Activated naive CD4-positive, alpha-beta T cell treated with anti-CD3 and anti-CD28 coated beads, Interleukin-2, amount 50 U/mL, for 16 hours (primary cell): Measurements from ENCODE around the gene ANKEF1.
"Not testable (repeated sequence)": the region's sequence is repeated elsewhere in the genome, so short reads cannot be mapped to it uniquely, and the experiment has no call there.

Source experiments
- DNase-seq: peaks from one replicate; pipeline ENCODE4 v3.0.0-alpha.2; 2020

The ANKEF1 gene

DNA sequence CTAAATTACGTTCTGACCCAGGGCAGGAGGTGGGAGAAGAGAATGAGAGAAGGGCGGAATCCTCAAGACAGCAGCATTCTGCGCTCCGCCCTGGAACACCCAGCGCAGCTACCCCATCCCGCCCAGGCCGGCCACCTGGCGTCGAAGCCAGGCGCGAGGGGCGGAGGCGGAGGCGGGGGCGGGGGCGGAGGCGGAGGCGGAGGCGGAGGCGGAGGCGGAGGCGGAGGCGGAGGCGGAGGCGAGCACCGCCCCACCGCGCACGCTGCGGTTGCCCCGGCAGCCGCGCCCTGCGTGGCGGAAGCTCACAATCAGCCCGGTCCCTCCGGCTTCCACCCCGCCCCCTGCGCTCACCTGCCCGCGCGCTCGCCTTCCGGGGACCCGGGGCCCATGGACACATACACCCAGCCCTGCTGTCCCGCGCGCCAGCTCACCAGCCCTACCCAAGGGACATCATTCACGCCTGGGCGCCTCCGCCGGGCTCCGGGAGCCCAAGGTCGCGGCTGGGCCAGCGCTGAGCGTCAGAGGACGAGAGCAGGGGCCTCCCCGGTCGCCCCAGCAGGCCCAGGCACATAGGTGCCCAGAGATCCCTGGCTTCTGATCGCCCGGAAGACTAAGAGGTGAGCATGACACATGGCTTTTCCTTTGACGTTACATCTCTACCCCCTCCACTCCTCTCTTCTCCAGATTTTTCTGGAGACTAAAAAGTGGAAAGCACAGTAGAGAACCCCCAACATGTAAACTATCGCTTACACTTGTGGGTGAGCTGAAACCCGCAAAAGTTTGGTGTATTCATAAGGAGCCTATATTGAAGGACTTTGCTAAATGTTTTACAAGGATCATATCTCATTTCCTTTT lies at the start of gene ANKEF1:
Gene ANKEF1 (plus strand): TSS at position 271 of the 855 bp plus-strand sequence. CDS start 3,315 bp downstream, outside the sequence.
- peak; percentile 50 for DNase-seq

DNA sequence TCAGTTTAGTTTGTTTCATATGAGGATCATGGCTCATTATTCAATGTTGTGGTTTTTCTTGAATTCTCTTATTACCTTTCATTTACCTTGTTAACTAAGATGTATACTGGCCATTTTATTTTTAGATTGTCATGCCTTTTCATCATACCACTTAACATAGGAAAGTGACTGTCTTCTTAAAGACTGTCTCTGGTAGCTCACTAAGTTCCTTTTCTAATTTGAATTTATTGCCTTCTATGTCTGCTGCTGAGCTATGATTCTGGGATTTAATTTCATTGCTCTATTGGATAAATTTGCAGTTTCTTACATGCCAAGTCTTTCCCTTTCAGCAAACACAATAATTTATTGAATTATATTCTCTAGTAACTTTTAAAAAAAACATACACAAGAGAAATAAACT lies 49.5 kb upstream of the ANKEF1 start:
- DNase-seq: no peak

DNA sequence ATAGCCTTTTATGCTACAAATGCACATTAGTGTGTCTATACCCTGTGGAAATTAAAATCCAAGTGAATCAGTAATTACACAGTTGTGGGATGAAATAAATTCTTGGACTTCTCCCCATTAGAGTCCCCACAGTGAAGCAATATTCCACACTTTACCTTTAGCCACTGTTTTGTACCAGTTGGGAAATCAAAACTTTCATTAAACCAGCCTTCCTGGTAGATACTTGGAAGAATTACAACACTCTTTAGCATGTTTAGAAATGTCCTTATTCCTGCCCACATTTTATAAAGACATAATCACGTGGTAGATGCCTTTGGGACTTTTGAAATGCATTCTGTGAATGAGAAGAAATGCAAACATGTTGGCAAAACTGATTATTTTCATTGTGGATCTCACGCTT lies 49.0 kb upstream of the ANKEF1 start:
- no peak for DNase-seq

DNA sequence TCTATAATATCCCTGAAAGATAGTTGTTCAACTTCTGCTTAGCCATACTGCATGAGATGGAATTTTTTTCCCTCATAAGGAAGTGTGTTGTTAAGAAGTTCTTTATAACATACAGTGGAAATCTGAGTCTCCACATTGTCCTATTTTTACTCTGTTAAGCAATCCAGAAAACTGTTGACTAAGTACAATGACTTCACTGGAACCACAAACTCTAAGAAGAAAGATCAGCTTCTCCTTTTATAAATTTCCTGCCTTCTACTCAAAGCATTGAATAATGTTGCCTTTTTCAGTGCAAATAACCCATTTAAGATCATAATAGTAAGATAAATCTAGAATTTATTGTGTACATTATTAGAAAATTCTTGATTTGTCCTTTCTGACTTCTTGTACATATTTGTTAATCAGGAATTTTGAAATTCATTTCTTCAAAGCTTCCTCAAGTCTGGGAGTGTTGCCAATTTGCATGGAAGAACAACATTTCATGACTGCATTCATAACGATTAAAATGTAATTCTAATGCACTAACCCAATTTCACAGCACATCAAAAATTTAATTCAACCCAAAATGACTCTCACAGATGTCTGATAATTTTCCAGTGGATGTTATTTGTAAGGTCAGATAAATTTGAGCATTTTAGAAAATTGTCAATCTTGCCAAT lies 45.6 kb upstream of the ANKEF1 start:
- DNase-seq: no peak

DNA sequence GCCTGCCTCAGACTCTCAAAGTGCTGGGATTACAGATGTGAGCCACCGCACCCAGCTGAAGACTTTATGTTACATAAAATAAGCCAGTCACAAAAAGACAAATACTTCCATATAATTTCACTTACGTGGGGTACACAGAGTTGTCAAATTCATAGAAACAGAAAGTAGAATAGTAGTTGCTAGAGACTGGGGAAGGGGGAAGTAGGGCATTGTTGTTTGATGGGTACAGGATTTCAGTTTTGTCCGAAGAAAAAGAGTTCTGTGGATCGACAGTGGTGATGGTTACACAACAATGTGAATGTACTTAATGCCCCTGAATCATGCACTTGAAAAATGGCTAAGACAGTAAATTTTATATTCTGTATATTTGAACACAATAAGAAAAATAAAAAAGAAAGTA lies 41.6 kb upstream of the ANKEF1 start:
- no peak for DNase-seq

DNA sequence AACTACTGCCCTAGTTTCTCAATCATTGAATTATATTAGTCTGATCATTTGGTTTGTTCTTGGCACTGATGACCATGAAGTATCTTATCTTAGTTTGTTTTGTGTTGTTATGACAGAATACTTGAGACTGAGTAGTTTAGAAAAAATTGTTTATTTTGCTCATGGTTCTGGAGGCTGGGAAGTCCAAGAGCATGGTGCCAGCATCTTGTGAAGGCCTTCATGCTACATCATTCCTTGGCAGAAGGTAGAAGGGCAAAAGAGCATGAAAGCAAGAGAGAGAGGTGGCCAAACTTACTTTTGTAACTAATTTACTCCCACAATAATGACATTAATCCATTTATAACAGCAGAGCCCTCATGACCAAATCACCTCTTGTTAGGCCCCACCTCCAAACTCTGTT lies 40.1 kb upstream of the ANKEF1 start:
- no peak for DNase-seq

DNA sequence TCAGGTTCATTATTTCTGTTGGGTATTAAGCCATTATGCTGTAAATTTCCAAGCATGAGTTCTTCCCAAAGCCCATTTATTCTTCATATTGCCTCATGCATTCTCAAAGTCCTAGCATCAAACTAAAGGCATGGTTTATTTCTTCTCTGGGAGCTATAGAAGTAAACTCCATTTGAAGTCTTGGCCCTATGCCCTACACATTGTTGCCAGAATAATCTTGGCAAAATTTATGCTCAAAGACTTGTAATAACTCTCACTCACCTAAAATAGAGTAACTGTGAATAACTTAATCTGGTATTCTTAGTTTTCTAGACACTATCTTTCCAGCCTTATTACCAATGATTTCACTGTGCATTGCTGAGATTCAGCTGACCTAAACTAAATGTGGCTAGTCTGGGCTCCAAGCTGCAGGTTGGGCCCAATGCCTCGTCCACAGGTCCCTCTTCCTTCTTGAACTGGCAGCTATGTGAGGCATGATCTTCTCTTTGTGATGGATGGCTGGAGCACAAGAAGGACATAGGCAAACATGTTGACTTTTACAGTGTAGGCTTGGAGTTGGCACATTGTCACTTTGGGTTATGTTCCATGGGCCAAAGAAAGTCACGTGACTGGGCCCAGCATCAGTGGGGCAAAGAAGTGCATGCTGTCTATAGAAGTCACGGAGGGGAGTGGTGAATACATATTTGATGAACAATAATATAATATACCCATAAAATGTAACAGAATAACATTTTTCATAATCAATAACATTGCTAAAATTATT lies 39.1 kb upstream of the ANKEF1 start:
- no peak for DNase-seq

DNA sequence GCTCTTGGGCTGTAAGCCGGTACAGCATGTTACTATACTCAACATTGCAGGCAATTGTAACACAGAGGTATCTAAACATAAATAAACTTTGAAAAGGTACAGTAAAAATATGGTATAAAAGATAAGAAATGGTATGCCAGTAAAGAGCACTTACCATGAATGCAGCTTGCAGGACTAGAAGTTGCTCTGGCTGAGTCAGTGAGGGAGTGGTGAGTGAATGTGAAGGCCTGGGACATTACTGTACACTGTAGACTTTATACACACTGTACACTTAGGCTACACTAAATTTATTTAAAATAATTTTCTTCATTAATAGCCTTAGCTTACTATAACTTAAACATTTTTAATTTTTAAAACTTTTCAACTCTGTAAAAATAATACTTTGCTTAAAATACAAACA lies 37.8 kb upstream of the ANKEF1 start:
- DNase-seq: no peak

DNA sequence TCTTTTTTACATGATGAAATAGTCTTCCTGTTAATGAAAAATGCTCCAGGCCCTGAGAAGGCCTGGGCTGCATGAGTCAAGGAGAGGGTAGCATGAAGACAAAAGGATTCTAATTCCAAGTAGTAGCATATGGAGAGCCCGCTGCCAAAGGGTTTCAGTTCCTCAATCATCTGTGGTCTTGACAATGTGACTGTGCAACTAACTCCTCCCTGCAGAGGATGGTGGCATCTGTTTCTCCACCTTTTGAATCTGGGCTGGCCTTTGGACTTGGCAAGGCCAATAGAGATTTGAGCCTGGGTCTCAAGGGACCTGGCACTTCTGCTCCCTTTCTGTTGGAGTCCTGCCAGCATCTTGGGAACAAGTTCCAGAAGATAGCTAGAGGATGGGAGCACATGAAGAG lies 35.1 kb upstream of the ANKEF1 start:
- no peak for DNase-seq

DNA sequence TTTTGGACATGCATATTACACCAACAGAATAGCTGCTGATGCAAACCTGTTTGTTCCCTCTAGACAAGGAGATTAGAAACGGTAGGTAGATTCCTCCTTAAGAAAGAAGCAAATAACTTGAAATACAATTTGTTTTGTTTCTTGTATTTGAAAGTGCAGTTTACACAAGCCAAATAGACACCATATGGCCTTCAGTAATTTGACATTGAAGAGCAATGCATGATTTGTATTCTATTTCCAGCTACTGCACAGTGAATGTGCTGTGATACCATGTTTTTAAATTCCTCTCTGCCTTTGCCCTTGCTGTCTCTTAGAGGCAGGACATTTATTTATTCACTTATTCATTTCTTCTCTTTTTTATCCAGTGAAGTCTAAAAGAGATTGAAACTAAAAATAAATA lies 31.9 kb upstream of the ANKEF1 start:
- DNase-seq: no peak

DNA sequence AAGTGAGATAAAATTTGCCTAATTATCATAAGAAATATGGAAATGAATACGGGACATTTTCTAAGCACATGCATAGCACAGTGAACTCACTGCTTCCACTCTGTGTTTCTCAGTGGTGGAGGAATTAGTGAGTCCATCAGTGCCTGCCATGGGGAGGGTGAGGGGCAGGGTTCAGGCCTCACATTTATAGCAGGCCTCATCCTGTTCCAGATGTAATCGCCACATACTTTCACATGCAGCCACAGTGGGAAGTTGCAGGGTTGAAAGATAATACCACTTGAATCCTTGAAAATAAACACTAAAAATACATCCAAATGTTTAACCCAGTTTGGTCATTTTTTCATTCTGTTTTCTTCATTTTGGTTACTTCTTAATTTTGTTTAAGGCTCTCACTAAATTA lies 29.9 kb upstream of the ANKEF1 start:
- DNase-seq: no peak

DNA sequence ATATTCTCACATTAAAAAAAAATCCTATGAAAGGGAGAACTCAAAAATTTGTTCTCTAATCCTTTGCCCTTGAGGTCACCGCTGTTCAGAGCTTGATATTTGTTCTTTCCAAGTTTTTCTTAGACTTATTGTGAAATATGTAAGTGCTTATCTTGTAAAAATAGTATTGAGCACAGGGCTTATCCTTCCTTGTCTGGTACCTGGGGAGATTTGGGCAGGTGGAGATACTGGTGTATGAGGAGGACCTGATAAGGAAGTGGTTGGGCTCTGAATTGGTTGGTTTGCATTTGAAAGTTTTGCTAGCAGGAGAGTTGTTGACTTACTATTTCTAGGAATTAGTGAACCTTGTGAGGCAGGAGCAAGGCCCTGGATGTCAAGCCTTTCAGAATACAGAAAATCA lies 28.9 kb upstream of the ANKEF1 start:
- DNase-seq: no peak

DNA sequence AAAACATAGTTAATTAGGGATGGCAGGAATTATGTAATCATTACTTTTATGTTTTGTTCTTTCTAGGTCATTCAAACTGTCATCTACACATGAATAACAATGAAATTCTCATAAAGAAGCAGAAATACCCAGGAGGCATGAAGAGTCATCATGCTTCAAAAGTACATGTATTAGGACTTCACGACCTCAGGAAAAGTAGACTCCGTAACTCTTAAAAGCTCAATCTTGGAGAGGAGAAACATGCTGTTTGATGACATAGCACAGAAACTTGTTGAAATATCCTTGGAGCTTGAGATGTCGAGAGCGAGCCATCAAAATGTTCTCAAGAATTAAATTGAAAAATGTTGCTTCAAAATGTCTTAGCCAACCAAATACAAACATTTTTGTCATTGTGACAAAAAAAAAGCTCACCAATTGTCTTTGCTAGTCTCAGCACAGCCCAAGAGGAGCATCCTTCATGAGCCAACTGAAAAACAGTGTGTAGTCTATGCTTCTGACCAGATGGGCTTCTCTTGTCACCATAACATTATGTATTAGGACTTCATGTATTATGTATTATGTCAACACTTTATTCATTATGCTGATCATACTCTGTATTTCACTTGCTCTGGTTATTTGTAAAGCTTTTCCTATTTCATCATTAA lies 28.2 kb upstream of the ANKEF1 start:
- no peak for DNase-seq

DNA sequence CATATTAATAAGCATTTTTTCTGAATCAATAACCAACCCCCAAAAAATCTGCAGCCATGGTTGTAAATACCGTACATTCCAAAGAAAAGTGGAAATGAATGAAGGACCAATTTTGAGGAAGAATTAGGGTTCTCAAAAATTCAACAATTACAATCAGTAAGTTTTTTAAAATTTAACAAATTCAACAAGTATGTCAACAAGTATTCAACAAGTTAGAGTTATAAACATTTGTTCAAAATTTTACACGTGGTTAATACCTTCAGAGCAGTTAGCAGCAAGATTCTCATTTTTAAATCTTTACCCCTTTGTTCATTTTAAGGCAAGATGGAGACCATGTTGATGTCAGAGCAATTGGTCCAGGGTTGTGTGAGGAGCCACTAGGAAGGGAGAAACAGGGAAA lies 27.6 kb upstream of the ANKEF1 start:
- no peak for DNase-seq

DNA sequence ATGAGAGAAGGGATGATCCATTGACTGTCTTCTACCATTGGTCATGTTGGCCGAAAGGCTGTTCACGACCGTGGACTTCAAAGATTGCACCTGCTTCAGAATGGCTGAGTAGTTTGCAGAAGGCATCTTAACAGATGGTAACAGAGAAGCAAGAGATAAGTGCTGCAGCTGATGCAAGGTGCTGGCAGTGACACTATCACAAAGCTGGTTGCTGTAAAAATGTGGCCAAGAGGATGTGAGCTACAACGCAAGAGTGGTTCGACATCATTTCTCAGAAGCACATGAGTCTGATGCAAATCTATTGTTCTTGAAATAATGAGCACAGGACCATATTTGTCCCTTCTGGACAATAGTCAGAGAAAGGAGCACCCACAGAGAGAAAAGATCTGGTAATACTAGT lies 27.0 kb upstream of the ANKEF1 start:
- no peak for DNase-seq

DNA sequence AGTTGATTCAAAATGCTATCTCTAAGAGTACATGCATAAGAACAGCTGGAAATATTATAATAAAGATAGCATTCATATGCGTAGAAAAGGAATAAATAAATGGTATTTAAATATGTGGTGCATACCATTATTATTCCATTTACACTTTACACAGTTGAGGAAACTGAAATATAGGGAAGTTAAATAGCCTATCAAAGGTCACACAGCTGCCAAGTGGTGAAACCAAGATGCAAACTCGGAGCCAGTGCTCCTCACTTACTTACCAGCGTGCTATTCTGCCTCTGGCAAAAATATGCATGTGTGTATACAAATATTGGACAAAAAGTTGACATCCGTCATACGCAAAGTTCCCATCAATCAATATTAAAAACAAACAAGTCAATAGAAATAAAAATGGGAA lies 22.3 kb upstream of the ANKEF1 start:
- no peak for DNase-seq

DNA sequence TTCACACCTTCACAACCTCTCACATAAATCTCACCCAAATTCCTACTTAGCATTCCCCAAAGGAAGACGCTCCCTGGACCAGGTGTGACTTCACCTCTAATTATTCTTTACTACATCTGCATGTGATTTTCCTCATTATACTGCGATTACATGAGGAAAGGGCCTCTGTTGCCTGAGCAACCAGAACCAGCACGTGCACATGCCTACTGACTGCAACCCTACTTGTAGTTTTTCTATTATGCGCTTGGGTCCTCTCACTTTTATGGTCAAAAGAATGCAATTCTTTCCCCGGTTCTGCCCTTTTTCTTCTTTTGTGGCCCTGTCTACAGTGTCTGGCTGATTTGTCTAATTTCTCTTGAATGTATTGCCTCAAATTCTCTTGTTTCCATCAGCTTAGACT lies 20.4 kb upstream of the ANKEF1 start:
- no peak for DNase-seq

DNA sequence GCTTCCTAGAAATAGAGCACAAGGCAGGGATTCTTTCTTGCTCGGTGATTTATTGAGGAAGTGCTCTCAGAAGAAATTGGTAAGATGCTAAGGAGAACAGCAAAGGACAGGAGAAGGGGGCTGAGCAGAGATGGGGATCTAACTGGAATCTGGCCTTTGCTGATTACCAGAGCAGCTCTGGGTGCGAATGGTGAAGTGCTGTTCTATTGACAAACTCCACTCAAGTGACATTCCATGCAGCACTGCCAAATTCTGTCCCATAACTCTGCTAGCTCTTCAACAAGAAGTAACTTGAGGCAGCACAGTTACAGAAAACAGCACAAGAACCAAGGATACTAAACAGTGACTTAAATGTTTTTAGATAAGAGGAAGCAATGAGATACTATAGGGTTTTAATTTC lies 13.8 kb upstream of the ANKEF1 start:
- no peak for DNase-seq

DNA sequence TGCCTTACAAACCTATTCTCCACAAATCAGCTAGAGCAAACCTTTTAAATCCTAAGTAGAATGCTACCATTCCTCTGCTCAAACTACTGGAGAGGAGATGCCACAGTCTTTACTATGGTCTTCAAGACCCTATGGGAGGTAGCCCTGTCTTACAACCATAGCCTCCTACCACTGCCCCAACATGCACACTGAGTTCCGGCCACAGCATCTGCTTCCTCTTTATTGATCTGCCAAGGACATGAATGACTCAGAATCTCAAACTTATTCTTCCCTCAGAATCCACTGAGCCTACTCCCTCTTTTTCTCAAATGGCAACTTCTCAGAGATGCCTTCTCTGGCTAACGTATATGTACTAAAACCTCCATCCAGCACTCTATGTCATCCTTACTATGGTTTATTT lies 12.2 kb upstream of the ANKEF1 start:
- no peak for DNase-seq

DNA sequence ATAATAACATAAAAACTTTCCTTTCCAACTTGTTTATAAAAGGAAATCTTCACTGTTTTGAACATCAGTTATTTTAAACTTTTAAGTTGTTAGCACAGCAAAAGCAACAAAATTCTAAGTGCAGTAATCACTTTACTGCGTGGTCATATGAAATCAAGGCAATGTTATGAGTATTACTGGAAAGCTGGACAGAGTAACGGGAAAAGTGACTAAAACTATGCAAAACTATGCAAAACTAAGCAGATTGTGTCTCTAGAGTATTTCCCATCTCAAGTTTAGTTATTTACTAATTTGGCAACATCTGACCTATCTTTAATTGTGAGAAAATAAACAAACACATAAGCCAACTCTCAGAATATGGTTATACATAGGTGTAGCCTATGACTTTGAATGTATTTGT lies 10.9 kb upstream of the ANKEF1 start:
- no peak for DNase-seq

DNA sequence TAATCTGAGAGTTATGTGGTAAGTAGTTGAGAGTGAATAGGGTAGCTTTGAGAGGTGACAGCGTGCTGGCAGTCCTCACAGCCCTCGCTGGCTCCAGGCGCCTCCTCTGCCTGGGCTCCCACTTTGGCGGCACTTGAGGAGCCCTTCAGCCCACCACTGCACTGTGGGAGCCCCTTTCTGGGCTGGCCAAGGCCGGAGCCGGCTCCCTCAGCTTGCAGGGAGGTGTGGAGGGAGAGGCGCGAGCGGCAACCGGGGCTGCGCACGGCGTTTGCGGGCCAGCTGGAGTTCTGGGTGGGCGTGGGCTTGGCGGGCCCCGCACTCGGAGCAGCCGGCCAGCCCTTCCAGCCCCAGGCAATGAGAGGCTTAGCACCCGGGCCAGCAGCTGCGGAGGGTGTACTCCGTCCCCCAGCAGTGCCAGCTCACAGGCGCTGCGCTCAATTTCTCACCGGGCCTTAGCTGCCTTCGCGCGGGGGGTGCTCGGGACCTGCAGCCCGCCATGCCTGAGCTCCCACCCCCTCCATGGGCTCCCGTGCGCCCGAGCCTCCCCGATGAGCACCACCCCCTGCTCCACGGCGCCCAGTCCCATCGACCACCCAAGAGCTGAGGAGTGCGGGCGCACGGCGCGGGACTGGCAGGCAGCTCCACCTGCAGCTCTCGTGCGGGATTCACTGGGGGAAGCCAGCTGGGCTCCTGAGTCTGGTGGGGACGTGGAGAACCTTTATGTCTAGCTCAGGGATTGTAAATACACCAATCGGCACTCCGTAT lies 3.2 kb upstream of the ANKEF1 start:
- not testable (repeated sequence) for DNase-seq

DNA sequence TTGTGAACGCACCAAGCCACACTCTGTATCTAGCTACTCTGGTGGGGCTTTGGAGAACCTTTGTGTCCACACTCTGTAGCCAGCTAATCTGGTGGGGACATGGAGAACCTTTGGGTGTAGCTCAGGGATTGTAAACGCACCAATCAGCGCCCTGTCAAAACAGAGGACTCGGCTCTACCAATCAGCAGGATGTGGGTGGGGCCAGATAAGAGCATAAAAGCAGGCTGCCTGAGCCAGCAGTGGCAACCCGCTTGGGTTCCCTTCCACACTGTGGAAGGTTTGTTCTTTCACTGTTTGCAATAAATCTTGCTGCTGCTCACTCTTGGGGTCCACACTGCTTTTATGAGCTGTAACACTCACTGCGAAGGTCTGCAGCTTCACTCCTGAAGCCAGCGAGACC lies 2.5 kb upstream of the ANKEF1 start:
- not testable (repeated sequence) for DNase-seq
